HK-2 (cell line): Measurements from ENCODE around the gene FOXR2.

Source experiments
- DNase-seq: peaks from one replicate; pipeline ENCODE4 v3.0.0-alpha.2; 2018; ENCODE audit not compliant: unreplicated experiment

FOXR2 gene

GRCh38 chrX:55623100-55623499 is at the start of gene FOXR2:
Gene FOXR2, plus strand, starts transcription at chrX:55623400. Its CDS starts 312 bp downstream, at chrX:55623712.
- no peak for DNase-seq

GRCh38 chrX:55579115-55579514 is 44.1 kb upstream of the FOXR2 start:
- DNase-seq = no peak

- DNase-seq = no peak
These were observed 40.8 kb upstream of the FOXR2 start for GRCh38 chrX:55582447-55582846.

GRCh38 chrX:55593296-55593695 is 29.9 kb upstream of the FOXR2 start:
- DNase-seq = no peak

- no peak for DNase-seq
These were observed 29.4 kb upstream of the FOXR2 start for GRCh38 chrX:55593756-55594257.

GRCh38 chrX:55598333-55598732 is 24.9 kb upstream of the FOXR2 start:
- no peak for DNase-seq

- DNase-seq = no peak
These were observed 3.7 kb upstream of the FOXR2 start for GRCh38 chrX:55619547-55619946.

GRCh38 chrX:55624403-55624802 is 1.2 kb downstream of the FOXR2 start:
- no peak for DNase-seq

GRCh38 chrX:55636109-55636508 is 12.9 kb downstream of the FOXR2 start:
- DNase-seq = no peak

GRCh38 chrX:55638933-55639332 is 15.7 kb downstream of the FOXR2 start:
- no peak for DNase-seq

GRCh38 chrX:55640854-55641253 is 17.7 kb downstream of the FOXR2 start:
- DNase-seq = no peak

GRCh38 chrX:55648434-55648833 is 25.2 kb downstream of the FOXR2 start:
- DNase-seq = no peak

- no peak for DNase-seq
These were observed 36.7 kb downstream of the FOXR2 start for GRCh38 chrX:55659931-55660330.

- no peak for DNase-seq
These were observed 40.4 kb downstream of the FOXR2 start for GRCh38 chrX:55663584-55663983.

GRCh38 chrX:55668084-55668483 is 44.9 kb downstream of the FOXR2 start:
- no peak for DNase-seq
